Upper lobe of left lung (tissue), 4 donors: ENCODE results near the gene MFAP4.

Source experiments
- EP300 ChIP-seq, 4 donors: sonication (generic); formaldehyde crosslinking; IDR thresholded peaks; one replicate each; pipeline ENCODE4 v1.5.1; 2017; ENCODE audit warnings: antibody characterized with exemption in 4 of 4, control low read depth in 2 of 4
- POLR2A ChIP-seq, 4 donors: fragments of 450-650 bp; IDR thresholded peaks; one replicate each; pipeline ENCODE4 v1.5.1; 2016 to 2017; ENCODE audit warnings: antibody characterized with exemption in 4 of 4, mild to moderate bottlenecking in 2 of 4
- POLR2AphosphoS5 ChIP-seq, 2 donors: sonication (generic); formaldehyde crosslinking; IDR thresholded peaks; one replicate each; pipeline ENCODE4 v1.5.1; 2017; ENCODE audit warnings: antibody characterized with exemption in 2 of 2
- TF ChIP-seq, protein P1 (sequence below), 6 experiments: fragments of 450-650 bp in 4 of 6; fragments of 200-600 bp in 2 of 6; sonication (generic) in 2 of 6; IDR thresholded peaks; one replicate each; pipeline ENCODE4 v1.5.1; 2016 to 2019; ENCODE audit warnings: antibody characterized with exemption in 6 of 6

DNA sequence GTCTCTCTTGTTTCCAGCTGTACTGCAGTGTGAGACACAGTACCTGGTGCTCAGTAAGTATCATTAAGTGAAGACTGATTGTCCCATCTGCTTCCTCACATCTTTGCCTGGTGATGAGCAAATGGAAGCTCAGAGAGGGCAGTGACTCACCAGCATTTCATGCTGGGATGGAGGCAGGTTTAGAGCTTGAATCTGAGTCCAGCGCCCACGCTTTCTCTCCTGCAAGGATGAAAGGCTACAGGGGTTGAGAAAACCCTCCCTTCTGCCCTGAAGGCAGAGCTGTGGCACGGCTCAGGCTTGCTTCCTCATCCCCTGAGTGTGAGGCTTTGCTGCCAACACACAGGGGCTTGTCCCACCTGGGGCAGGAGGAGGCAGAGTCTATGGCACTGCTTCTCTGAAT is 22.5 kb upstream of the MFAP4 start:
- TF ChIP-seq, protein P1, sequence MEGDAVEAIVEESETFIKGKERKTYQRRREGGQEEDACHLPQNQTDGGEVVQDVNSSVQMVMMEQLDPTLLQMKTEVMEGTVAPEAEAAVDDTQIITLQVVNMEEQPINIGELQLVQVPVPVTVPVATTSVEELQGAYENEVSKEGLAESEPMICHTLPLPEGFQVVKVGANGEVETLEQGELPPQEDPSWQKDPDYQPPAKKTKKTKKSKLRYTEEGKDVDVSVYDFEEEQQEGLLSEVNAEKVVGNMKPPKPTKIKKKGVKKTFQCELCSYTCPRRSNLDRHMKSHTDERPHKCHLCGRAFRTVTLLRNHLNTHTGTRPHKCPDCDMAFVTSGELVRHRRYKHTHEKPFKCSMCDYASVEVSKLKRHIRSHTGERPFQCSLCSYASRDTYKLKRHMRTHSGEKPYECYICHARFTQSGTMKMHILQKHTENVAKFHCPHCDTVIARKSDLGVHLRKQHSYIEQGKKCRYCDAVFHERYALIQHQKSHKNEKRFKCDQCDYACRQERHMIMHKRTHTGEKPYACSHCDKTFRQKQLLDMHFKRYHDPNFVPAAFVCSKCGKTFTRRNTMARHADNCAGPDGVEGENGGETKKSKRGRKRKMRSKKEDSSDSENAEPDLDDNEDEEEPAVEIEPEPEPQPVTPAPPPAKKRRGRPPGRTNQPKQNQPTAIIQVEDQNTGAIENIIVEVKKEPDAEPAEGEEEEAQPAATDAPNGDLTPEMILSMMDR (IDR thresholded peaks at IDR 0.05) = no peak
- TF ChIP-seq POLR2AphosphoS5 (IDR thresholded peaks at IDR 0.05) (no peak), POLR2A (IDR thresholded peaks at IDR 0.05) (no peak), EP300 (IDR thresholded peaks at IDR 0.05) (no peak)
